Measurements from ENCODE around the gene STT3B. TPM values are rescaled to one million over a fixed set of nuclear protein-coding genes. Genes with fewer than 3 reads are reported as not detected.

Gene STT3B
- polyA plus RNA-seq, 1 donor (not counting 4 experiments of a cell fraction or from before 2014, with no cell fraction given): 129 TPM

GRCh38 chr3:31508452-31509146 lies 24.1 kb upstream of the STT3B start:
- FAIRE-seq (no peak), DNase-seq (ENCODE audit: low read depth, low spot score) (no peak)
- no peaks in the 10 kb centered on the region for H3K9me1 ChIP-seq (ENCODE audit: control insufficient read depth, extremely low read depth, insufficient read depth, low read length)
- TF ChIP-seq CTCF (optimal IDR thresholded peaks at IDR 0.05 in 1 of 3, IDR thresholded peaks at IDR 0.05 in 1 of 3, conservative IDR thresholded peaks at IDR 0.05 in 1 of 3; ENCODE audit: extremely low read depth in 1 of 3, insufficient read depth in 2 of 3, low read length in 3 of 3) (no peak), EZH2 (IDR thresholded peaks at IDR 0.05; ENCODE audit: low read length) (no peak)
- dilution Hi-C loops (cut with MboI; ENCODE audit: extremely low pct_ligation_motif_present, low sequenced_read_pairs): no loop called here
- no peaks in the 10 kb centered on the region for H4K20me1 ChIP-seq (ENCODE audit: control insufficient read depth, extremely low read depth, insufficient read depth, low read length)
- H3K27ac ChIP-seq (ENCODE audit: control insufficient read depth, insufficient read depth, low read length): no peak overlapping the region
- H3K79me2 ChIP-seq (ENCODE audit: control insufficient read depth, insufficient read depth, low read length): no peaks in the 10 kb centered on the region
- H3K9me3 ChIP-seq (ENCODE audit: control insufficient read depth, low read depth, low read length): no peaks in the 10 kb centered on the region
- H3K27me3 ChIP-seq (ENCODE audit: control insufficient read depth, extremely low read depth, insufficient read depth, low read length): peaks cover 22% of the 10 kb centered on the region
- H3K4me1 ChIP-seq (ENCODE audit: control insufficient read depth, extremely low read depth, insufficient read depth, low read length): no peaks in the 10 kb centered on the region
- no peak overlapping the region for H3K4me2 ChIP-seq (ENCODE audit: control insufficient read depth, extremely low read depth, insufficient read depth, low read depth, low read length)
- H3K4me3 ChIP-seq (ENCODE audit: control insufficient read depth in 2 of 3, extremely low read depth in 1 of 3, insufficient read depth in 2 of 3, low read depth in 1 of 3, low read length in 3 of 3): no peak overlapping the region
- H2AFZ ChIP-seq (ENCODE audit: control insufficient read depth, low read length): no peak overlapping the region
- H3K36me3 ChIP-seq (ENCODE audit: control insufficient read depth in 2 of 2, extremely low read depth in 1 of 2, insufficient read depth in 2 of 2, low read length in 2 of 2): no peaks in the 10 kb centered on the region
- no peak overlapping the region for H3K9ac ChIP-seq (ENCODE audit: control insufficient read depth, extremely low read depth, insufficient read depth, low read length)

GRCh38 chr3:31509147-31509728 lies 23.5 kb upstream of the STT3B start:
- TF ChIP-seq EZH2 (IDR thresholded peaks at IDR 0.05; ENCODE audit: low read length) (no peak), CTCF (optimal IDR thresholded peaks at IDR 0.05 in 1 of 3, IDR thresholded peaks at IDR 0.05 in 1 of 3, conservative IDR thresholded peaks at IDR 0.05 in 1 of 3; ENCODE audit: extremely low read depth in 1 of 3, insufficient read depth in 2 of 3, low read length in 3 of 3) (no peak)
- no peak overlapping the region for H3K9ac ChIP-seq (ENCODE audit: control insufficient read depth, extremely low read depth, insufficient read depth, low read length)
- H3K4me1 ChIP-seq (ENCODE audit: control insufficient read depth, extremely low read depth, insufficient read depth, low read length): no peaks in the 10 kb centered on the region
- no peak overlapping the region for H3K4me2 ChIP-seq (ENCODE audit: control insufficient read depth, extremely low read depth, insufficient read depth, low read depth, low read length)
- no peaks in the 10 kb centered on the region for H4K20me1 ChIP-seq (ENCODE audit: control insufficient read depth, extremely low read depth, insufficient read depth, low read length)
- H3K9me1 ChIP-seq (ENCODE audit: control insufficient read depth, extremely low read depth, insufficient read depth, low read length): no peaks in the 10 kb centered on the region
- dilution Hi-C loops (cut with MboI; ENCODE audit: extremely low pct_ligation_motif_present, low sequenced_read_pairs): no loop called here
- no peaks in the 10 kb centered on the region for H3K79me2 ChIP-seq (ENCODE audit: control insufficient read depth, insufficient read depth, low read length)
- no peak for FAIRE-seq
- no peak overlapping the region for H3K27ac ChIP-seq (ENCODE audit: control insufficient read depth, insufficient read depth, low read length)
- DNase-seq (ENCODE audit: low read depth, low spot score): no peak
- no peaks in the 10 kb centered on the region for H3K36me3 ChIP-seq (ENCODE audit: control insufficient read depth in 2 of 2, extremely low read depth in 1 of 2, insufficient read depth in 2 of 2, low read length in 2 of 2)
- H3K27me3 ChIP-seq (ENCODE audit: control insufficient read depth, extremely low read depth, insufficient read depth, low read length): peaks cover 22% of the 10 kb centered on the region
- H3K4me3 ChIP-seq (ENCODE audit: control insufficient read depth in 2 of 3, extremely low read depth in 1 of 3, insufficient read depth in 2 of 3, low read depth in 1 of 3, low read length in 3 of 3): no peak overlapping the region
- no peak overlapping the region for H2AFZ ChIP-seq (ENCODE audit: control insufficient read depth, low read length)
- no peaks in the 10 kb centered on the region for H3K9me3 ChIP-seq (ENCODE audit: control insufficient read depth, low read depth, low read length)

All from keratinocyte (primary cell).